ENCODE measurements around the gene SEMA7A.

Gene SEMA7A

DNA sequence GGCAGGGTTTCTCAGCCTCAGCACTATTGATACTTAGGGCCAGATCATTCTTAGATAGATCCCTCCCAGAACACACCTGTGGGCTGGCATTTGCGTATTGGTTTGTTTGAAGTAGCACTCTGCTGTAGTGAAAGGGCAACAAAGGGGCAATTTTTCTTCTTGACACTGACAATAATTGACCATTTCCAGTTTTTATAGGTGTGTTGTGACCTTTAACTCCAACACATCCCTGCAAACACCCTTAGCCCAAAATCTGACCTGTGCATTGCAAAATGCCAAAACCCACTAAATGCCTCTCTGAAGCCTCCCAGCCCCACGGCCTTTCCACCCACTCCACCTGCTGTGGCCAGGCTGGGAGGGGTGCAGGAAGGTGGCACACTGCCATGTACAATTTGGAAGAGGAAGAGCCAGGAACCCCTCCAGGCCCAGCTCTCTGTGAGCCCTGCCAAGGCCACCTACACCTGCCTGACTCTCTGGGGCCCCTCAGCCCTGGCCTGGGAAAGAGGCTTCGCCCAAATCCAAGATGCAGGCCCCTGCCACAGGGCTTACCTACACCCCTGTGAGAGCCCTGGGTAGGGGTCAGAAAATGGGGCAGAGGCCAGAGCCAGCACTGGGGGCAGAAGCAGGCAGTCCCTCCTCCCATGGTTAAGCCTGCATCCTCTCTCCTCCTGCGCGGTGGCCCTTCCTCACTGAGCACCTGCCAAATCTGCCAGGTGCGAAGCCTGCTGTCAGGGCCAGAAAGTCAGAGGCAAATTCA lies 56.8 kb downstream of the SEMA7A start:
- H3K36me3 ChIP-seq (ENCODE audit: control insufficient read depth, insufficient read depth, low read length): no peaks in the 10 kb centered on the region
- no peak overlapping the region for H3K4me3 ChIP-seq (ENCODE audit: extremely low read depth, insufficient read depth, low read length, poor library complexity, severe bottlenecking)
- 87 to 93% methylated on average over 3 to 4 of the region's 6 CpGs for WGBS, 2 experiments (ENCODE audit: insufficient coverage in 2 of 2)
- no peaks in the 10 kb centered on the region for H3K4me1 ChIP-seq (ENCODE audit: control insufficient read depth, insufficient read depth, low read length, poor library complexity, severe bottlenecking)
- H3K27ac ChIP-seq (ENCODE audit: low read depth, low read length, severe bottlenecking): no peak overlapping the region
- no peaks in the 10 kb centered on the region for H3K9me3 ChIP-seq (ENCODE audit: control insufficient read depth, low read length)

DNA sequence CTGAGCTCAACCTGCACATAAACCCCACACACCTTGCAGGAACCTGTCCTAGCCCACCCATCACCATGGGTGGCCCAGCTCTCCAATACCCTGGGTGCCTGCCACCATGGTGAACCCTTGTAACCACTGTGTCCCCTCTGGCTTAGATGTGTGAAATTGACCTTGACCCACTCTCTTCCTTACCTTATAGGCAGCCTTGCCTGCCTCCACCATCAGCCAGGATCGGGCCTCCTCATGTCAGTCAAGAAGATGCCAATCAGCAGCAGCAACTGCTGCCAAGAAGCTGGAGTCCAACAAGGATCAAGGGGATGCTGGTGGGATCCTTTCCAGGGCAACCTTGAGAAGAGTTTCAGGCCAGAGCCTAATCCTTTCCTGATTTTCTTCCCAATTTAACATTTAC lies 57.5 kb downstream of the SEMA7A start:
- H3K9me3 ChIP-seq (ENCODE audit: control insufficient read depth, low read length): no peaks in the 10 kb centered on the region
- 86 to 100% methylated on average over 1 of the region's 1 CpG for WGBS, 2 experiments (ENCODE audit: insufficient coverage in 2 of 2)
- H3K4me1 ChIP-seq (ENCODE audit: control insufficient read depth, insufficient read depth, low read length, poor library complexity, severe bottlenecking): no peaks in the 10 kb centered on the region
- H3K27ac ChIP-seq (ENCODE audit: low read depth, low read length, severe bottlenecking): no peak overlapping the region
- no peaks in the 10 kb centered on the region for H3K36me3 ChIP-seq (ENCODE audit: control insufficient read depth, insufficient read depth, low read length)
- H3K4me3 ChIP-seq (ENCODE audit: extremely low read depth, insufficient read depth, low read length, poor library complexity, severe bottlenecking): no peak overlapping the region

DNA sequence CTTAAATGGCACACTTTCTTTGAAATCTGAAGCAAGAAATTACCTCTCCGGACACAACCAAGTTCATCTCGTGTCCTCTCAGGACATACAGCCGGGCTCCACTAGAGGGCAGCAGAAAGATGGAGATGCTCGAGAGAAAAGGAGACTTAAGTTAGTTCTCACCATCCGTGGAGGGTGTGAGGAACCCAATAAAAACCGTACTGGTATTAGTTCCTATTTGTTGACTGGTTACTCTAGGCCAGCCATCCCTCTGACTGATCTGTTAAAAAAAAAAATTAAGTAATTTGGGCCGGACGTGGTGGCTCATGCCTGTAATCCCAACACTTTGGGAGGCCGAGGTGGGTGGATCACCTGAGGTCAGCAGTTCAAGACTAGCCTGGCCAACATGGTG lies 58.5 kb downstream of the SEMA7A start:
- Histone ChIP-seq H3K27ac (ENCODE audit: low read depth, low read length, severe bottlenecking) (no peak overlapping the region), H3K36me3 (ENCODE audit: control insufficient read depth, insufficient read depth, low read length) (no peaks in the 10 kb centered on the region), H3K9me3 (ENCODE audit: control insufficient read depth, low read length) (no peaks in the 10 kb centered on the region), H3K4me1 (ENCODE audit: control insufficient read depth, insufficient read depth, low read length, poor library complexity, severe bottlenecking) (no peaks in the 10 kb centered on the region), H3K4me3 (ENCODE audit: extremely low read depth, insufficient read depth, low read length, poor library complexity, severe bottlenecking) (no peak overlapping the region)
- 21 to 29% methylated on average over 8 to 9 of the region's 9 CpGs for WGBS, 2 experiments (ENCODE audit: insufficient coverage in 2 of 2)

DNA sequence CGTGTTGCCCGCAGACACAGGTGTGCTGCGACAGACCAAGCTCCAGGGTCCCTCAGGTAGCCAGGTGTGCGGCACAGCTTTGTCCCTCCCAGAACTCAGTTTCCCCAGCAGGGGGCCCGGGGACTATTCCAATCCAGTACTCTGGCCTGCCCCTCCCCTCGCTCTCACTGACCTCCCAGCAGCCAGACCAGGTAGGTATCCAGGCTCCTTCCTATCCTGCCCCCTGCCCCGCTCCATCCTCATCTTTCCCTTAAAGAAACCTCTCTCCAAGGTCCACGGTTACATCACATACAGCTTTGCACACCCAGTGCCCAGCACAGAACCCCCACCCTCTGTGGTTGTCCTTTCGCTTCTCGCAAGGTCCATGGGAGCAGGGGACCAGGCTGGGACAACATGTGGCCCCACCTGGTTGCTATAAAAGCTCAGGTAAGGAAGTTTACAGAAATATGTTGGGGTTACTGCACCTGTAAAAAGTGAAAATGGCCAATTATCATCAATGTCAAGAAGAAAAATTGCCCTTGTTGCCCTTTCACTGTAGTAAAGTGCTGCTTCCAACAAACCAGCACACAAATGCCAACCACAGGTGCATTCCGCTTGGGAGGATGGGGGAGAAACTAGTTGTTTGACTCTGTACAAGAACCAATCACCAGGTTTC lies 59.0 kb downstream of the SEMA7A start:
- Histone ChIP-seq H3K4me3 (ENCODE audit: extremely low read depth, insufficient read depth, low read length, poor library complexity, severe bottlenecking) (peak overlapping the region; percentile 53), H3K9me3 (ENCODE audit: control insufficient read depth, low read length) (no peaks in the 10 kb centered on the region), H3K27ac (ENCODE audit: low read depth, low read length, severe bottlenecking) (no peak overlapping the region), H3K4me1 (ENCODE audit: control insufficient read depth, insufficient read depth, low read length, poor library complexity, severe bottlenecking) (no peaks in the 10 kb centered on the region), H3K36me3 (ENCODE audit: control insufficient read depth, insufficient read depth, low read length) (no peaks in the 10 kb centered on the region)
- 22 to 32% methylated on average over 9 of the region's 11 CpGs for WGBS, 2 experiments (ENCODE audit: insufficient coverage in 2 of 2)

DNA sequence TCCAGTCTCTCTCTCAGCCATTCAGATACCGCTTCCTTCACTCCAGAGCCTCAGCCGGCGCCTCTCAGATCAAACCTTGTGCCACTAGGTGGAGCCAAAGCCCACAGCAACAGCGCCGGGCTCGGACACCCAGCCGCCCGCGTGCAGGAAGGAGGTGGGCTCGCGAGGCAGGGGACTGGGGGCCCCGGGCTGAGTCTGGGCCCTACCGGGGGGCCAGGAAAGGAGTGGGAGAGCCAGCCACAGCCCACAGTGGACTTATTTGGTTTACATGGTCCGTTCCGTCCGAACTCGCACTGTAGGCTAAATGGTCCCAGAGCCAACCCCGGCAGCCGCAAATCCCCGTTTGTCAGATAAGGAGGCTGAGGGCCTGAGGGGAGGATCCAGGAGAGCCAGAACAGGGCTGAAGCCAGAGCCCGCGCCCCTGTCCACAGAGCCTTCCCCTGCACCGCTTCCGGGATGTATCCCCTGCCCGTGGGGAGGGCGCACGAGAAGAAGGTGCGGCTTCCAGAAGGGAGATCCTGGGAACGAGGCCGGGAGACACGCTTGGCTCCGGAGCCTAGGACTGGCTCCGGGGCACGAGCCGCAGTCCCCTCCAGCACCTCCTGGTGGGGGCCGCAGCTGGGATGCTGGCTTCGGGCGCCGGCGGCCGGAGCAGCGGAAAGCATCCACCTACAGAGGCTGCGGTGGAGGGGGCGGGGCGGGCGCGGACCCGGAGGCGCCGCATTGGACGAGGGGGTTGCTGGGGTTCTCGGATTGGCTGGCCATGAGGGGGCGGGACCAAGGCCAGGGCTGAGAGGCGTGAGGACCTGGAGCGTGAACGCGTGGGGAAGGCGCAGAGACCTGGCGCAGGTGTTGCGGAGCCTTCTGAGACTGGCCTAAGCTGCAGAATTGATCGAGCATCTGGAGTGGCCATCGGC lies 59.8 kb downstream of the SEMA7A start:
- H3K27ac ChIP-seq (ENCODE audit: low read depth, low read length, severe bottlenecking): peak overlapping the region; percentile 59
- WGBS, 2 experiments (ENCODE audit: insufficient coverage in 2 of 2): 0 to 1% methylated on average over 46 to 50 of the region's 62 CpGs
- H3K4me1 ChIP-seq (ENCODE audit: control insufficient read depth, insufficient read depth, low read length, poor library complexity, severe bottlenecking): no peaks in the 10 kb centered on the region

DNA sequence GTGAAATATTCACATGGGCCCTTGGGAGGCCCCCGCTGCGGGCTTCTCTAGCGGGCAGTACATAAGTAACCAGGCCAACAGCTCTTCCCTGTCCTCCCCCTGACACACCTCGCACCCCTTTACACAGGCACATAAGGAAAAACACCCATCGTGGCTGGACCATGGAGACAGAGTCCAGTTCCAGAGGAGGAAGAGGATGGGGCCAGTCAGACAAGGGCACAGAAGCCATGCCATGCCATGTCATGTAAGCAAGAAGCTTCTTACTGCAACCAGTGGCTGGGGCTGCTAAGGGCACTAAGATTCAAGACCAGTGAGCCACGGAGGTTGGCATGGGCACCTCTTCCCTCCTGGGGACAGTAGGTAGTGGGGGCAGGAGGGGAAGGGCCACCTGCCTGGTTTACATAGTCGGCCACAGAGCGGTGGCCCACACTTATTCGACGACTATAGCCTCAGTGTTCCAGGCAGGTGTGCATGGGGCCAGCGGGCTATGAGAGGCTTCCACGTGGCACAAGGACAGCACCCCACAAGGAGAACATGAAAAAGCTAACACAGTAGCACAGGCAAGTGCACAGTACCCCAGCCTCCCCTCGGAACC lies 60.6 kb downstream of the SEMA7A start:
- WGBS, 2 experiments (ENCODE audit: insufficient coverage in 2 of 2): 58 to 75% methylated on average over 8 to 12 of the region's 13 CpGs
- H3K9me3 ChIP-seq (ENCODE audit: control insufficient read depth, low read length): no peaks in the 10 kb centered on the region
- no peak overlapping the region for H3K4me3 ChIP-seq (ENCODE audit: extremely low read depth, insufficient read depth, low read length, poor library complexity, severe bottlenecking)
- H3K27ac ChIP-seq (ENCODE audit: low read depth, low read length, severe bottlenecking): no peak overlapping the region
- H3K4me1 ChIP-seq (ENCODE audit: control insufficient read depth, insufficient read depth, low read length, poor library complexity, severe bottlenecking): no peaks in the 10 kb centered on the region
- no peaks in the 10 kb centered on the region for H3K36me3 ChIP-seq (ENCODE audit: control insufficient read depth, insufficient read depth, low read length)

More for the DNA sequence above, 59.8 kb downstream of the SEMA7A start:
- Histone ChIP-seq H3K36me3 (ENCODE audit: control insufficient read depth, insufficient read depth, low read length) (no peaks in the 10 kb centered on the region), H3K9me3 (ENCODE audit: control insufficient read depth, low read length) (no peaks in the 10 kb centered on the region), H3K4me3 (ENCODE audit: extremely low read depth, insufficient read depth, low read length, poor library complexity, severe bottlenecking) (peak overlapping the region; percentile 53)

DNA sequence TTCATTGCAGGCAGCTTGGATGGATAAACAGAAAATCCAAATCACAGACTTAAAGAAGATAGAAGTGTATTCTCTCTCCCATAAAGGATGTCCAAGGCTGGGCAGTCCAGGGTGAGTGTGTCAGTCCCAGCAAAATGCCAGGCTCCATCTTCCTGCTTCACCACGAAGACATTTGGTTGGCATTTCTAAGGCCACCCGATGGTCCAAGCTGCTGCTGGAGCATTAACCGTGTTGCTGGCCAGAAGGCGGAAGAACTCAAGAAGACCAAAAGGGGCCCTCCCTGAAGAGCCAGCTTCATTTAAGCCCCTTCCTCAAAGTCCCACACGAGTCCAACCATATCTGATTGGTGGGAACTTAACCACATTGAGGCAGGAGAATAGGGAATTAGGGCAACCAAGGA lies 63.3 kb downstream of the SEMA7A start:
- Histone ChIP-seq H3K36me3 (ENCODE audit: control insufficient read depth, insufficient read depth, low read length) (no peaks in the 10 kb centered on the region), H3K4me1 (ENCODE audit: control insufficient read depth, insufficient read depth, low read length, poor library complexity, severe bottlenecking) (no peaks in the 10 kb centered on the region)
- WGBS, 2 experiments (ENCODE audit: insufficient coverage in 2 of 2): 92 to 100% methylated on average over 1 to 4 of the region's 5 CpGs

DNA sequence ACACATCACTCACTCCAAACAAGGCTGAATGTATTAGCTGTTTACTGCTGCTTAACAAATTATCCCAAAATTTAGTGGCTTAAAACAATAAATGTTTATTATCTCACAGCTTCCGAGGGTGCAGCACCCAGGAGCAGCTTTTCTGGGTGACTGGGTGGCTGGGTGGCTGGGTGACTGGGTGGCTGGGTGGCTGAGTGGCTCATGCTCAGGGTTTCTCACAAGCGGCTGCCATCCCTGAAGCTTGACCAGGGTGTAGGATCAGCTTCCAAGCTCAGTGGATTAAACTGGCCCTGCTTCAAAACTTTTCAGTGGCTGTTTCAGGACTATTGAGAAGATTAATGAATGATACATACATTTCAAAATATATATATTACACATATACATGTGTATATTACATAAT lies 64.0 kb downstream of the SEMA7A start:
- no peaks in the 10 kb centered on the region for H3K36me3 ChIP-seq (ENCODE audit: control insufficient read depth, insufficient read depth, low read length)
- no peak overlapping the region for H3K4me3 ChIP-seq (ENCODE audit: extremely low read depth, insufficient read depth, low read length, poor library complexity, severe bottlenecking)
- 100% methylated on average over 1 of the region's 2 CpGs; no CpG with 5 or more reads in 1 of the 2 experiments for WGBS, 2 experiments (ENCODE audit: insufficient coverage in 2 of 2)
- H3K4me1 ChIP-seq (ENCODE audit: control insufficient read depth, insufficient read depth, low read length, poor library complexity, severe bottlenecking): peaks cover 5% of the 10 kb centered on the region
- no peaks in the 10 kb centered on the region for H3K9me3 ChIP-seq (ENCODE audit: control insufficient read depth, low read length)
- no peak overlapping the region for H3K27ac ChIP-seq (ENCODE audit: low read depth, low read length, severe bottlenecking)

More for the DNA sequence above, 63.3 kb downstream of the SEMA7A start:
- Histone ChIP-seq H3K9me3 (ENCODE audit: control insufficient read depth, low read length) (no peaks in the 10 kb centered on the region), H3K27ac (ENCODE audit: low read depth, low read length, severe bottlenecking) (no peak overlapping the region), H3K4me3 (ENCODE audit: extremely low read depth, insufficient read depth, low read length, poor library complexity, severe bottlenecking) (no peak overlapping the region)

DNA sequence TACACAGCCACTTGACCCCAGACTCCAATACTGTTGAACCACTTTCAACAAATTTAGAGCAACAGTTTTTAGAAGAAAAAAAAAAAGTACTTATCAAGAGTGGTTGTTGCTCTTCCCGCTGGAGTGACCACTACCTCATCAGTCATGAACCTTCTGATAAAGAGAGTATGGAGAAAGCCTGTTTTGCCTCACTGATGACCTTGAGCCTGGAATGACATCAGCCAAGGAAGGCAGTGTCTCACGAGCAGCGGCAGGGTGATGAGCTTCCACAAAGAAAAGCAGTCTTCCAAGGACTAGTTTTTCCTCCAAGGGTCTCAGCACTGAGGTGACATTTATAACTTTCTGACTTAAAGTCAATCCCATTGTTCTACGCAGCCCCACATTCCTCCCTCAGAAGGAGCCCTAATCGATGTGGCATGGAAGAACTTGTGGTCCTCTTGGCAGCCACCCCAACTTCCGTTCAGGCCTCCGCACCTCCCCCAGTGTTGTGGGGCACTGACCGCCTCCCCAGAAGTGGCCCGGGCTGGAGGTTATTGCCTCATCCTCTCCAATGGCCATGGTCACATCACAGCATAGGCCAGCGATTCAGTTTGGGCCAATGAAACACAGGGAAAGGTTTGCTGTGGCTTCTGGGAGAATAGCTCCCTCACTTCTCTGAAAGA lies 64.5 kb downstream of the SEMA7A start:
- Histone ChIP-seq H3K9me3 (ENCODE audit: control insufficient read depth, low read length) (no peaks in the 10 kb centered on the region), H3K36me3 (ENCODE audit: control insufficient read depth, insufficient read depth, low read length) (no peaks in the 10 kb centered on the region), H3K4me1 (ENCODE audit: control insufficient read depth, insufficient read depth, low read length, poor library complexity, severe bottlenecking) (peaks cover 9% of the 10 kb centered on the region), H3K4me3 (ENCODE audit: extremely low read depth, insufficient read depth, low read length, poor library complexity, severe bottlenecking) (no peak overlapping the region), H3K27ac (ENCODE audit: low read depth, low read length, severe bottlenecking) (no peak overlapping the region)
- WGBS, 2 experiments (ENCODE audit: insufficient coverage in 2 of 2): 73 to 80% methylated on average over 7 to 9 of the region's 10 CpGs

DNA sequence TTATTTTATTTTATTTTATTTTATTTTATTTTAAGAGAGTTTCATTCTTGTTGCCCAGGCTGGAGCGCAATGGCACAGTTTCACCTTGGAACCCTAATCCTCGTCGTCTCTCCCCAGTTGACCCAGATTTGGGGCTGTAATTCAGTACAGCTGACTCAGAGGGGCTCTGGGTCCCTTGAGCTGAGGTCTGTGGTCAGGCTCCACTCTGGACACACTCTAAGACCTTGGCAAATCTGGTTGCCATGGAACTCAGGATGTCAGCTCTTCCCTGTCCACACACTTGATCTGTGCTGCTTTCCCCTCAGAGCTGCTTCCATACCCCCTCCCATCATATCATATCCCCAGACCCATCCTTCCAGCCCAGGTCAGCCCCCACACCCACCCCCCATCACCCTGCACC lies 65.6 kb downstream of the SEMA7A start:
- no peak overlapping the region for H3K27ac ChIP-seq (ENCODE audit: low read depth, low read length, severe bottlenecking)
- H3K36me3 ChIP-seq (ENCODE audit: control insufficient read depth, insufficient read depth, low read length): no peaks in the 10 kb centered on the region
- H3K9me3 ChIP-seq (ENCODE audit: control insufficient read depth, low read length): no peaks in the 10 kb centered on the region
- peaks cover 9% of the 10 kb centered on the region for H3K4me1 ChIP-seq (ENCODE audit: control insufficient read depth, insufficient read depth, low read length, poor library complexity, severe bottlenecking)
- no peak overlapping the region for H3K4me3 ChIP-seq (ENCODE audit: extremely low read depth, insufficient read depth, low read length, poor library complexity, severe bottlenecking)
- WGBS, 2 experiments (ENCODE audit: insufficient coverage in 2 of 2): 92 to 100% methylated on average over 3 of the region's 3 CpGs
